Uterus (tissue), 2 donors: ENCODE measurements around the gene THBS4.

Experiments
- POLR2A ChIP-seq, 2 donors: fragments of 450-650 bp; IDR thresholded peaks; one replicate each; pipeline ENCODE4 v1.6.1; 2016; ENCODE audit warnings: antibody characterized with exemption in 2 of 2, mild to moderate bottlenecking in 1 of 2, moderate library complexity in 1 of 2
- TF ChIP-seq, protein P1 (sequence below), 4 experiments: fragments of 200-600 bp in 2 of 4; fragments of 450-650 bp in 2 of 4; sonication (generic) in 2 of 4; IDR thresholded peaks; one replicate each; pipeline ENCODE4 v1.5.1; 2016 to 2019; ENCODE audit warnings: antibody characterized with exemption in 4 of 4, mild to moderate bottlenecking in 2 of 4, moderate library complexity in 1 of 4

GRCh38 chr5:80008995-80009765 is 26.0 kb upstream of the THBS4 start:
- TF ChIP-seq POLR2A (IDR thresholded peaks at IDR 0.05): no peak
- TF ChIP-seq, protein P1, sequence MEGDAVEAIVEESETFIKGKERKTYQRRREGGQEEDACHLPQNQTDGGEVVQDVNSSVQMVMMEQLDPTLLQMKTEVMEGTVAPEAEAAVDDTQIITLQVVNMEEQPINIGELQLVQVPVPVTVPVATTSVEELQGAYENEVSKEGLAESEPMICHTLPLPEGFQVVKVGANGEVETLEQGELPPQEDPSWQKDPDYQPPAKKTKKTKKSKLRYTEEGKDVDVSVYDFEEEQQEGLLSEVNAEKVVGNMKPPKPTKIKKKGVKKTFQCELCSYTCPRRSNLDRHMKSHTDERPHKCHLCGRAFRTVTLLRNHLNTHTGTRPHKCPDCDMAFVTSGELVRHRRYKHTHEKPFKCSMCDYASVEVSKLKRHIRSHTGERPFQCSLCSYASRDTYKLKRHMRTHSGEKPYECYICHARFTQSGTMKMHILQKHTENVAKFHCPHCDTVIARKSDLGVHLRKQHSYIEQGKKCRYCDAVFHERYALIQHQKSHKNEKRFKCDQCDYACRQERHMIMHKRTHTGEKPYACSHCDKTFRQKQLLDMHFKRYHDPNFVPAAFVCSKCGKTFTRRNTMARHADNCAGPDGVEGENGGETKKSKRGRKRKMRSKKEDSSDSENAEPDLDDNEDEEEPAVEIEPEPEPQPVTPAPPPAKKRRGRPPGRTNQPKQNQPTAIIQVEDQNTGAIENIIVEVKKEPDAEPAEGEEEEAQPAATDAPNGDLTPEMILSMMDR (IDR thresholded peaks at IDR 0.05): no peak
